Subcutaneous adipose tissue (tissue), 4 donors: ENCODE data around the gene ENTPD7. TPM values are rescaled to one million over a fixed set of nuclear protein-coding genes. Genes with fewer than 3 reads are reported as not detected.

Source experiments
- CTCF ChIP-seq: fragments of 450-650 bp; IDR thresholded peaks from one replicate; pipeline ENCODE4 v1.5.1; 2016; ENCODE audit warnings: low read depth, mild to moderate bottlenecking, control low read depth, antibody characterized with exemption, moderate library complexity
- total RNA-seq, 4 donors: library from RNA; depleted of rRNA; stranded (reverse); fragments of >200 nt; gene quantifications; one replicate each; pipeline ENCODE4 v1.1.0, GENCODE V29; 2016

The ENTPD7 gene
- total RNA-seq, 4 donors from 2014 or later, result 1.5 to 5.5 (median 2.8) TPM

GRCh38 chr10:99676426-99676825, 17.1 kb downstream of the ENTPD7 start:
- no peak for TF ChIP-seq CTCF

- TF ChIP-seq CTCF, result no peak
These were observed 17.6 kb downstream of the ENTPD7 start for GRCh38 chr10:99676895-99677294.

GRCh38 chr10:99678921-99679320, 19.6 kb downstream of the ENTPD7 start:
- TF ChIP-seq CTCF, result no peak

GRCh38 chr10:99681553-99681952, 22.2 kb downstream of the ENTPD7 start:
- TF ChIP-seq CTCF, result no peak

- TF ChIP-seq CTCF, result no peak
These were observed 22.7 kb downstream of the ENTPD7 start for GRCh38 chr10:99682032-99682431.

GRCh38 chr10:99682752-99683151, 23.4 kb downstream of the ENTPD7 start:
- TF ChIP-seq CTCF, result no peak

GRCh38 chr10:99685597-99685967, 26.3 kb downstream of the ENTPD7 start:
- TF ChIP-seq CTCF, result no peak

- no peak for TF ChIP-seq CTCF
These were observed 30.2 kb downstream of the ENTPD7 start for GRCh38 chr10:99689461-99689860.
